ENCODE measurements around the gene COL4A5. TPM values are rescaled to one million over a fixed set of nuclear protein-coding genes. Genes with fewer than 3 reads are reported as not detected.

COL4A5 gene
- total RNA-seq, 1 donor from 2014 or later: 111 TPM

GRCh38 chrX:108419401-108419800 lies 20.2 kb upstream of the COL4A5 start:
- DNase-seq (ENCODE audit: low read depth, low spot score): no peak
- Mint-ChIP-seq H3K9me3 (no peaks in the 10 kb centered on the region), H3K27ac (ENCODE audit: unreplicated experiment) (no peak overlapping the region), H3K4me1 (peaks cover 5% of the 10 kb centered on the region), H3K36me3 (ENCODE audit: low read depth) (no peaks in the 10 kb centered on the region), H3K4me3 (no peak overlapping the region), H3K27me3 (ENCODE audit: low read depth) (no peaks in the 10 kb centered on the region)
- TF ChIP-seq, protein P1, sequence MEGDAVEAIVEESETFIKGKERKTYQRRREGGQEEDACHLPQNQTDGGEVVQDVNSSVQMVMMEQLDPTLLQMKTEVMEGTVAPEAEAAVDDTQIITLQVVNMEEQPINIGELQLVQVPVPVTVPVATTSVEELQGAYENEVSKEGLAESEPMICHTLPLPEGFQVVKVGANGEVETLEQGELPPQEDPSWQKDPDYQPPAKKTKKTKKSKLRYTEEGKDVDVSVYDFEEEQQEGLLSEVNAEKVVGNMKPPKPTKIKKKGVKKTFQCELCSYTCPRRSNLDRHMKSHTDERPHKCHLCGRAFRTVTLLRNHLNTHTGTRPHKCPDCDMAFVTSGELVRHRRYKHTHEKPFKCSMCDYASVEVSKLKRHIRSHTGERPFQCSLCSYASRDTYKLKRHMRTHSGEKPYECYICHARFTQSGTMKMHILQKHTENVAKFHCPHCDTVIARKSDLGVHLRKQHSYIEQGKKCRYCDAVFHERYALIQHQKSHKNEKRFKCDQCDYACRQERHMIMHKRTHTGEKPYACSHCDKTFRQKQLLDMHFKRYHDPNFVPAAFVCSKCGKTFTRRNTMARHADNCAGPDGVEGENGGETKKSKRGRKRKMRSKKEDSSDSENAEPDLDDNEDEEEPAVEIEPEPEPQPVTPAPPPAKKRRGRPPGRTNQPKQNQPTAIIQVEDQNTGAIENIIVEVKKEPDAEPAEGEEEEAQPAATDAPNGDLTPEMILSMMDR (conservative IDR thresholded peaks at IDR 0.05): no peak

- H3K27me3 Mint-ChIP-seq (ENCODE audit: low read depth): no peaks in the 10 kb centered on the region
Measured at GRCh38 chrX:108420481-108420880, 19.2 kb upstream of the COL4A5 start.

DNA sequence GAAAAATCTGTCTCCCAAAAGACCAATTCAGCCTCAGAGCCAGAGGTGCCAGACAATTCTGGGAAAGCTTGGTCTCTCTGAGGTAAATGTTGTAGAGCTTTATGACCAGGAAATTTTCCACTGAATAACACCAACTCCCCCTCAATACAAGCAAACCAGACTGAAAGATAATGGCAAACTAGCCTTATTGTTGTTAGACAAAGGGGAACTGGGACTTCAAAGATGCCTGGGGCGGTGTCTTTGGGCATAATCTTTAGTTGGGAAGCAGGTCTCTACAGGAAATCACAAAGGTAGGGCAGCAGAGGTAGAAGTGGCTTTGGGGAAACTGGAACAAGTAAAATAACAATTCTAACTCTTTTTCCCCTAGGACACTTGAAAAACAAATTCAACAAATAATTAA lies 13.4 kb upstream of the COL4A5 start:
- peaks cover 6% of the 10 kb centered on the region for H3K36me3 Mint-ChIP-seq (ENCODE audit: low read depth)
- no peaks in the 10 kb centered on the region for H3K9me3 Mint-ChIP-seq
- no peaks in the 10 kb centered on the region for H3K27me3 Mint-ChIP-seq (ENCODE audit: low read depth)
- DNase-seq (ENCODE audit: low read depth, low spot score): no peak
- peak overlapping the region; percentile 46 for H3K27ac Mint-ChIP-seq (ENCODE audit: unreplicated experiment)
- peaks cover 7% of the 10 kb centered on the region for H3K4me1 Mint-ChIP-seq
- TF ChIP-seq, protein P1 (conservative IDR thresholded peaks at IDR 0.05): no peak
- no peak overlapping the region for H3K4me3 Mint-ChIP-seq

More at GRCh38 chrX:108420481-108420880, 19.2 kb upstream of the COL4A5 start:
- Mint-ChIP-seq H3K4me1 (peaks cover 5% of the 10 kb centered on the region), H3K36me3 (ENCODE audit: low read depth) (no peaks in the 10 kb centered on the region), H3K9me3 (no peaks in the 10 kb centered on the region), H3K27ac (ENCODE audit: unreplicated experiment) (no peak overlapping the region), H3K4me3 (no peak overlapping the region)
- TF ChIP-seq, protein P1 (conservative IDR thresholded peaks at IDR 0.05): no peak
- no peak for DNase-seq (ENCODE audit: low read depth, low spot score)

DNA sequence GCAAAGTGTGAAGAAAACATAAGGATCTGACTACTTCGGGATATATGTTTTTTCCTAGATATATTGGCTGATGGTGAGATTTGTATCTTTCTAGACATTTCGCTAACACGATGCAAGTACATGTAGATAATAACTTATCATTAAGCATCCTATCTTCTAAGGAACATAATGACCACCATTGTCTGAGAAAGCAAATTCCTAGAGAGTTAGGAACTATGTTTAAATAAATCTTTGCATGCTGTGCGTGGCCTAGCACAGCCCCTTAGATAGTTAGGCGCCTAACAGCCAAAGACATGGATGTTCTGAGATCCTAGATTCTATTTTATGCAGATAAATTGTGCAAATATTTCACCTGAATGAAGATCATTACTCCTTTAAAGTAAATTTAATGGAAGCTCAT lies 4.4 kb upstream of the COL4A5 start:
- no peaks in the 10 kb centered on the region for H3K36me3 Mint-ChIP-seq (ENCODE audit: low read depth)
- no peak for DNase-seq (ENCODE audit: low read depth, low spot score)
- H3K27ac Mint-ChIP-seq (ENCODE audit: unreplicated experiment): no peak overlapping the region
- no peaks in the 10 kb centered on the region for H3K9me3 Mint-ChIP-seq
- H3K4me3 Mint-ChIP-seq: no peak overlapping the region
- peaks cover 39% of the 10 kb centered on the region for H3K4me1 Mint-ChIP-seq
- TF ChIP-seq, protein P1 (conservative IDR thresholded peaks at IDR 0.05): no peak
- H3K27me3 Mint-ChIP-seq (ENCODE audit: low read depth): peaks cover 6% of the 10 kb centered on the region

DNA sequence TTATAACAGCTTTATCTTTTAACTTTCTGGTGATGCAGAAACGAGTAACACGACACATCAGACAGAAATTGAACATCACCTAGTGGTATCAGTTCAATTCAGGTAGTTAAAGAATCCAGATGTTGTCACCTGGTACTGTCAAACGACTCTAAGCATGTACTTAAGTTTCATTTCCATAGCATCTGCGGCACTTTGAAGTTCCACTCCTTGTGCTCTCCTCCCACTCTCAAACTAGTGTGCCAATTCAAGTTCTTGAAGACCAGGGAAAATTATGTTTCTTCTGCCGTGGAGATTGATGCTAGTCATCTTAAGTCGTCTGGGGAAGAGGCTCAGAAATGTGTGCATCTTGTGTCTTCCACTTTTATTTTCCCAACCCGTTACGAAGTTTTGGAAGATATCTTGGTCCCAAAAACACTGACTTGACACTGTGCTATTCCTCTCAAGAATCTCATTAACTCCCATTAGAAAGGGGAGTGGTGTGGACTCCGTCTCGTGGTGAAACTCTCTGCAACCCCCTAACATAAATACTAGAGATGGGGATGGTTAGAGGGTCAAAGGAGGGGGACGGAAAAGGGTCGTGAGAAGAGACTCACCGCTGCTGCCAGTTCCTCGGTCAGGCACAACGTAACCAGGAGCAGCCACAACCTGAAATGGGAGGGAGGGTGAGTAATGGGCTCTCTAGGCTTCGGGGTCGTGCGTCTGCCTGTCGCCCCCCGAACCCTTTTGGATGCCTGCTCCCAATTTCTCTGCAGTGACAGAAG lies 2.1 kb upstream of the COL4A5 start:
- Mint-ChIP-seq H3K27ac (ENCODE audit: unreplicated experiment) (peak overlapping the region; percentile 81), H3K27me3 (ENCODE audit: low read depth) (peaks cover 6% of the 10 kb centered on the region), H3K9me3 (no peaks in the 10 kb centered on the region), H3K36me3 (ENCODE audit: low read depth) (no peaks in the 10 kb centered on the region), H3K4me1 (peaks cover 57% of the 10 kb centered on the region), H3K4me3 (peak overlapping the region; percentile 98)
- DNase-seq (ENCODE audit: low read depth, low spot score): no peak
- TF ChIP-seq, protein P1 (conservative IDR thresholded peaks at IDR 0.05): no peak

All from neural crest cell (in vitro differentiated cells).